ENCODE results near the gene COX6B1.
A peak's percentile ranks its signal among the peaks of the same experiment; 100 is the strongest.
"Not testable (repeated sequence)": the region's sequence is repeated elsewhere in the genome, so short reads cannot be mapped to it uniquely, and the experiment has no call there.

COX6B1 gene

DNA sequence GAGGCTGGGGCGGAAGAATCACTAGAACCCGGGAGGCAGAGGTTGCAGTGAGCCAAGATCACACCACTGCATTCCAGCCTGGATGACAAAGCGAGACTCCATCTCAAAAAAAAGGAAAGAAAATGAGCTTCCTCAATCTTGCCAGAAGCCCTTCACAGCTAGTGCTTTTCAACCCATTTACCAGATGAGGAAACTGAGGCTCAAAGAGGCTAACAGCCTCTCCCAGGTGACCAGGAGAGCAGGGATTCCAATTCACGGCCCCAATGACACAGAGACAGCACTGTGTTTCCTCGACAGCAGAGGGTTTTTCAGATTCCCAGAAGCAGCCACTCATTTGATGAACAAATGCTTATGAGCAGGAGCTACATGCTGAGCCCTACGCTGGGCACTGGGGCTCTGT lies 21.4 kb downstream of the COX6B1 start:
- no peak for DNase-seq

DNA sequence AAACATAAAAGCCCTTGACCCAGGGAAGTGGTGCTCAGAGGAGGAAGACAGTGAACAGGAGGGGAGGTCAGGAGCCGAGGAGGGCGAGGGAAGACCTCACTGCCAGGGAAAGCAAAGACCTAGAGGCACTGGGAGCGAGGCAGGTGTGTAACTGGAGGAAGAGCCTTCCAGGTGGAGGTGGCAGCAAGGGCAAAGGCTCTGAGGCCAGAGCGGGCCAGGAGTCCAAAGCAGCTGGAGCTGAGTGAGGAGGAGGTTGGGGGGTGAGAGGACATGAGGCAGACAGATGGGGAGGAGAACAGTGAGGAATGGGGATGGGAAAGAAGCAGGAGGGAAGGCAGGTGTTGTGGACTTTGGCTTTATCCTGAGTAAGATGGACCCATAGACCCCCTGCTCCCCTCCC lies 21.9 kb downstream of the COX6B1 start:
- no peak for DNase-seq

DNA sequence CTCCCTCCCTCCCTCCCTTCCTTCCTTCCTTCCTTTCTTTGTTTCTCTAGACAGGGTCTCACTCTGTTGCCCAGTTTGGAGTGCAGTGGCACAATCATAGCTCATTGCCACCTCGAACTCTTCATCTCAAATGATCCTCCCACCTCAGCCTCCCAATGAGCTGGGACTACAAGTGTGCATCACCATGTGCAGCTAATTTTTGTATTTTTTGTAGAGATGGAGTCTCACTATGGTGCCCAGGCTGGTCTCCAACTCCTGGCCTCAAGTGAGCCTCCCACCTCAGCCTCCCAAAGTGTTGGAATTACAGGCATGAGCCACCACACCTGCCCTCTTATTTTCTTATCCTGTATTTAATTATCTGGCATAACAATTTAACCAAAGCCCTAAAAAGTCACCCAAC lies 22.6 kb downstream of the COX6B1 start:
- no peak for DNase-seq

DNA sequence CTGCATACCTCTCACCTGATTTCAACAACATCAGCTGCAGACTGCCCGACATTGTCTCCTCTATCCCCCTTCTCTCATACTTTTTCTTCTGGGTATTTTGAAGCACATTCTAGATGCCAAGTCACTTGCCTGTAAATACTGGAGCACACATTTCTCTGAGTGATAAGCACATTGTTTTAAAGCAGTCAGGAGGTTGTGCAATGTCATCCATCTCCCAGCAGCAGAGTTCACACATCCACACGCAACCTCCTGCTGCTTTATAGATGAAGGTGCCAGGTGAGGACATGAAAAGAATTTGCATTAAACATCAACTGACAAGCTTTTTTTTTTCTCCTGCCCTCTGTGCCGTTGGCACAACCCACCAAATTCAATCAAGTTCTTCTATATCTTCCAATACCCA lies 23.7 kb downstream of the COX6B1 start:
- DNase-seq, result peak in 2 of 3 experiments; percentile 2 to 58

DNA sequence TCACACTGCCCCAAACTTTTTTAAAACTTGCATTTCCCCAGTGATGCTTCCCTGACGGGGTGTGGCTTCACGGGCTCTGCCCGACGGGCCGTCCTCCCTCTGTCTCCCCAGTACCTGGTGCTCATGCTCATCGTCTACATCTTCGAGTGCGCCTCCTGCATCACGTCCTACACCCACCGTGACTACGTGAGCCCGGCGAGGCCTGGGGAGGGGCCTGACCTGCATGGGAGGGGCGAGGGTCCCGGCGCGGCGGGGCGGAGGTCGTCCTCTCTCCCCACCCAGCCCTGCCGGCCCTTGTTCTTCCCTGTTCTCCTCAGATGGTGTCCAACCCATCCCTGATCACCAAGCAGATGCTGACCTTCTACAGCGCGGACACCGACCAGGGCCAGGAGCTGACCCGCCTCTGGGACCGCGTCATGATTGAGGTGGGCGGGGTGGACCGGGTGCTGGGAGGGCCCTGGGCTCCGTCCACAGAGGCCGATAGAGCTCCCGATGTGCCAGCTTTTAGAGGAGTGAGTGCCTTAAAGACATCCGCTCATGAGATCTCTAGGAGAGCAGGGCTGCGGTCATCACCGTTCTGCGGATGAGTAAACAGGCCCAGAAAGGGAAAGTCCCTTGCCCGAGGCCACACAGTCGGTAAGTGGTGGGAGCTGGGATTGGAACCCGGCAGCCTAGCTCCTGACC lies 25.1 kb downstream of the COX6B1 start:
- DNase-seq, result peak in 2 of 3 experiments; percentile 27 to 37

DNA sequence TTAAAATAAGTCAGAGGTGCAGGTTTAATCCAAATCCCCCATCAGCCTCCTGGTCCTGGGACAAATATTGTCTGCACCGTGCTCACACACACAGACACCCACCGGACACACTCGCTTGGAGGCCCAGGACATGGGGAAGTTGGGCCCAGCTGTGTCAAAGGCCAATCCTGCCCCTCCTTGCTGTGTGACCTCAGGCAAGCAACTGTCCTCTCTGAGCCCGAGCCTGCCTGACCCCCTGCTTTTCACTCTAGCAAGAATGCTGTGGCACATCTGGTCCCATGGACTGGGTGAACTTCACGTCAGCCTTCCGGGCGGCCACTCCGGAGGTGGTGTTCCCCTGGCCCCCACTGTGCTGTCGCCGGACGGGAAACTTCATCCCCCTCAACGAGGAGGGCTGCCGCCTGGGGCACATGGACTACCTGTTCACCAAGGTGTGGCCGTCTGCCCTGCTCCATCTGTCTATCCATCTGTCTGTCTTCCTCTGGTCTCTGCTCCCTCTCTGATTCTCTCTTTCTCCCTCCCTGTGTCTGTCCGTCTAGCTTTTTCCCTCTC lies 27.5 kb downstream of the COX6B1 start:
- DNase-seq, result no peak

DNA sequence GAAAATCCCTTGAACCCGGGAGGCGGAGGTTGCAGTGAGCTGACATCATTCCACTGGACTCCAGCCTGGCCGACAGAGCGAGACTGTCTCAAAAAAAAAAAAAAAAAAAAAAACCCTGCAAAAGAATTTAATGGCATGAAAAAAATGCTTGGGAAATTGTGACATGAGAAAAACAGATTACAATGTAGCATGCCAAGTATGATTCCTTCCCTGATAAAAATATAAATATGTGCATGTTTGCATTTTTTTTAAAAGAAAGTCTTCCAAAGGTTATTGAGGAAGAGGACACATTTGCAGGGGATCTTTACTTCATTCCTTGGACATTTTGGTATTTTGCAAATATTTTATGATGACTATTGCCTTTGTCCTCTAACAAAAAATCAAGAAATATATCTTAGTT lies 41.7 kb downstream of the COX6B1 start:
- no peak for DNase-seq

DNA sequence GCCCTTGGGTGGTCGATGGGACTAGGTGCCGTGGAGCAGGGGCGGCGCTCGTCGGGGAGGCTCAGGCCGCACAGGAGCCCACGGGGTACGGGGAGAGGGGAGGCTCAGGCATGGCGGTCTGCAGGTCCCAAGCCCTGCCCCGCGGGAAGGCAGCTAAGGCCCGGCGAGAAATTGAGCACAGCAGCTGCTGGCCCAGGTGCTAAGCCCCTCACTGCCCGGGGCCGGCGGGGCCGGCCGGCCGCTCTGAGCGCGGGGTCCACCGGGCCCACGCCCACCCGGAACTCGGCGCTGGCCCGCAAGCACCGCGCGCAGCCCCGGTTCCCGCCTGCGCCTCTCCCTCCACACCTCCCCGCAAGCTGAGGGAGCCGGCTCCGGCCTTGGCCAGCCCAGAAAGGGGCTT lies 43.0 kb downstream of the COX6B1 start:
- not testable (repeated sequence) for DNase-seq

DNA sequence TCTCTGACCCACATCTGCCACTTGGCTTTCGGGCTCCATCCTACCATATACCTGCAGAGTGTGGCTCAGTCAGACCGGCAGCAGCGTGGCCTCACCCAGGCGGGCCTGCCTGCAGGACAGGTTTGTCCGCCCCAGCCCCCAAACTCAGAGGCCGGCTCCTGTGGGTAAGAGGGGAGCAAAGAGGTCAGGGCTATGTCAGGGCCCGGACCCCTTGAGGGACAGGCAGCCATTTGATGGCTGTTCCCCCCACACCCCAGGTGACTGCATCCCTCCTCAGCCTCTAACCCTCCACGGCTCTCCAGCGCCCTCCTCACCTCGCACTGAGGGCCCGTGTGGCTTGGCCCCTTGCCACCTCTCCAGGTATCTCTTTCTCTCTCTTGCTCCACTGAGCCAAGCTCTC lies 43.9 kb downstream of the COX6B1 start:
- no peak for DNase-seq

DNA sequence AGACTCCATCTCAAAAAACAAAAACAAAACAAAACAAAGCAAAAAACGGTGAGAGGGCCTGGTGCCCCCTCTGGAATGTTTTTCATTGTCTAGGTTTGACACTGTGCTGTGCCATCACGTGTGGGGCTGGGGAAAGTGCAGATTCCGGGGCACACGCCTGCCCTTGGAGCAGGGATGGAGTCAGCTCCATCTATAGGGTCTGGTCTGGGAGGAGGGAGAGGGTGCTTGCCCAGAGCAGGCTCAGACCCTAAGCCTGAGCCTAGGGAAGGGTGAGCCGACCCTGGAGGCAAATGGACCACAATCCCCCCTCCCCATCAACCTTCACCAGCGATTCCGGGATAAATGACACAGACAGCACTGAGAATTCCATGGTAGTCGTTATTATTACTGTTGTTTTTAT lies 45.3 kb downstream of the COX6B1 start:
- DNase-seq, result no peak

DNA sequence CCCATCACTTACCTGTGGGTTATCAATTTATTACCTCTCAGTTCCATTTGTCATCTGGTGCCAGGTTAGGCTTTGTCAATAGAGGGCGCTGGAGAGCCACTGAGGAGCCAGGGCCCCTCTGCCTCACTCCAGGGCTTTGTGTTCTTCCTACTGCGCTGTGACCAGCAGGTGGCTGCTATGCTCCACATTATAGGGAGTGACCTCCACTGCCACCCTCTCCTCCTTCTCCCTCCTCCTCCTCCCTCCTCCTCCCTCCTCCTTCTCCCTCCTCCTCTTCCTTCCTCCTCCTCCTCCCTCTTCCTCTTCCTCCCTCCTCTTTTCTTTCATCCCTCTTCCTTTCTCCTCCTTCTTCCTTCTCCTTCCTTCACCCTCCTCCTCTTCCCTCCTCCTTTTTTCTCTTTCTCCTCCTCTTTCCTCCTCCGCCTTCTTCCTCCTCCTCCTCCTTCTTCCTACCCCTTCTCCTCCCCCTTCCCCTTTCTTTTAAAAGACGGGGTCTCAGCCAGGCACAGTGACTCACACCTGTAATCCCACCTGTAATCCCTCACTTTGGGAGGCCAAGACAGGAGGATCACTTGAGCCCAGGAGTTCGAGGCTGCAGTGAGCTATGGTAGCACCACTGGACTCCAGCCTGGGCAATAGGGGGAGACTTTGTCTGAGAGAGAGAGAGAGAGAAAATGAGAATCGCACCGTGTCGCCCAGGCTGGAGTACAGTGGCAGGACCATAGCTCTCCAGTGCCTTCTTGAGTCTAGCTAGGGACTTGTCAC lies 45.9 kb downstream of the COX6B1 start:
- DNase-seq, result peak; percentile 80 to 93 (median 92)

DNA sequence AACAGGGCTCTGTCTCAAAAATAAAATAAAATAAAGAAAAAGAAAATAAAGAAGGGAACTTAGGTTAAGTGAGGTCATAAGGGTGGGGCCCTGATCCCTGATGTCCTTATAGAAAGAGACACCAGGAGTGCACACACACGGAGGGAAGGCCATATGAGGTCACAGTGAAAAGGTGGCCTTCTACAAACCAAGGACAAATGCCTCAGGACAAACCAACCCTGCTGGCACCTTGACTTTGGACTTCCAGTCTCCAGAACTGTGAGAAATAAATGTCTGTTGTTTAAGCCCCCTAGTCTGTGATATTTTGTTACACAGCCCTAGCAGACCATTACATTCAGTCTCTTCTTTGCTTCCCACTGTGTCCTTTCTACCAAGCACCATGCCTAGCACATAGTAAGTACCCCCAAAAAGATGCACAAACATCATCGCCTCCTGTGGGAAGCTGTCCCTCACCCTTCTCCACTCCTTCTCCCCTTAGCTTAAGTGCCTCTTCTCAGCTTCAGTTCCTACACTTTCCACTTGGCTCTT lies 47.8 kb downstream of the COX6B1 start:
- DNase-seq, result no peak

DNA sequence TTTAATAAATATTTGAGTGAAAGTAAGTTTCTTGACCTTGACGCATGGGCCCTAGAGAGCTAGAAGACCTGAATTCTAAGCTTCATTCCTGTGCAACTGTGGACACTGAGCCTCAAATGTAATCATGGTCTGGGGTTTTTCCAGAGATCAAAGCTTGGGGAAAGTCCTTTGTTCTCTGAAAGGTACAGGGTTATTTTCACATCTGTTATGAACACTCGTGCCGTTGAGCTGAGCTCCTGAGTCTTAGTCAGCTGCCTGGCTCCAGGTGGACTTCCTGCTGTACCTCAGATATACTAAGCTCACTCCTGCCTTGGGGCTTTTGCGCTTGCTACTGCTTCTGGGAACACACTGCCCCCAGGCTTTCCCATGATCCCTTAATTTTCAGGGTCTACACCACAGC lies 48.7 kb downstream of the COX6B1 start:
- no peak for DNase-seq

DNA sequence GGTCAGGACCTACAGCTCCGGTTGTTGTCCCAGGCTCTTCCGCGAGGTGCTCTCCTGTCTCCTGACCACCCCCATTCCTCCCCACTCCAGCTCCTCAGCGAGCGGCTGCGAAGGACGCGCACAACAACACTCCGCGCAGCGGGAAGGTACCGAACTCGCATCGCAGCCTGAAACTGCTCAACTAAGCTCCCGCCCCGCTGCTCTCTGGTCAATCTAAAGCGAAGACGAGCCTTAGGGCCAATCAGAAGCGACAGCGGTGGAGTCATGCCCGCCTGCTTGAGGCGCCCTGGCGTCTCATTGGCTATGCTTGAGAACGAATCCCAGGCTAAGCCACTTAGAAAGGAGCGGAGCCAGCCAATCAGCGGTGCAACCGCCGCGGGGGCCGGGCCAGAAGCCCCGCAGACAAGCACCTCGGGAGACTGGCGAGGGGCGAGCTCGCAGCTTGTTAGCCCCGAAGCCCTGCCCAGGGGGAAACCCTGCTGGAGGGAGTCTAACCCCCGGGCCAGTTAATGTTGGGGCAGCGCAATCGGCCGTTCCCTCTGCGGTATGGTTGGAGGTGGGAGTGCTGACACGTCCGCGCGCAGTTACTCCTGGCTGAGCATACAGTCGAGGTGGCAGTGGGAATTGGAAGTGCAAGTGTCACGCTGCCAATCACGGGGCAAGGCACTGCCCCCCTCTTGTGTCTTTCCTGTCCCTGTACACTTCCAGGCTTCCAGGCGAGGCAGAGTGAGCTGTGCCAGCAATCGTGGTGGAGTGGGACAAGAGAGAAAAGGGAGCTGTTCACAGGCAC lies 54.3 kb downstream of the COX6B1 start:
- DNase-seq, result peak; percentile 94 to 98 (median 98)

DNA sequence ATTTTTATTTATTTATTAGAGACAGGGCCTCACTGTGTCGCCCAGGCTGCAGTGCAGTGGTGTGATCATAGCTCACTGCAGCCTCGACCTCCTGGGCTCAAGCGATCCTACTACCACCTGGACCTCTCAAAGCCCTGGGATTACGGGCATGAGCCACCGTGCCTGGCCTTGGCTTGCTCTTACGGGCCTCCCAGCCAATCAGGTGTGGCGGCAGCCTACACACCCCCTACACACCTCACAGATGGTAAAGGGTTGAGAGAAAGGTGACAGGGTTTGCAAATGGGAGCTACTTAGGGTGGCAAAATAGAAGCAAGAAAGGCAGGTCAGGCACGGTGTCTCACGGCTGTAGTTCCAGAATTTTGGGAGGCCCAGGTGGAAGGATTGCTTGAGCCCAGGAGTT lies 55.2 kb downstream of the COX6B1 start:
- peak in 2 of 3 experiments; percentile 35 to 54 for DNase-seq

DNA sequence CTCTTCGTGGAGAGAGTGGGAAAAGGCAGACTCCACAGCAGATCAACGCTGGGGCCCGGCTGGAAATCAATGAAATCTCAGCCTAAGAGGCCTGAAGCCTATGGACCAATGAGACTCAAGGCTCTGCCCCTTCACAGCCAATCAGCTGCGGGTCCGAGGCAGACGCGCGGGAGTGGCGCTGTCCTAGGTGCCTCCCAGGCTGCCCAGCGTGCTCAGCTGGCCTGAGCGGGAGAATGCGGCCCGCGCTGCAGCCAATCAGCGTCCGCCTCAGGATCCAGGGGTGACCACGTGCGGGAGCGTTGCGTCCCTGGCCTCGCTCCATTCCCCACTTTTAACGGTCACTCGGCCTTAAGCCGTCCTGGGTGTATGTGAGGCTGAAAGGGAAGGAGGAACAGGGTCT lies 56.1 kb downstream of the COX6B1 start, which contains the start of gene ZBTB32:
Gene ZBTB32, plus strand, starts transcription at position 341 of the 400 bp plus-strand sequence. CDS start 10,069 bp downstream, outside the sequence.
- no peak for DNase-seq
